GM23338 (cell line): ENCODE measurements around the gene NECTIN1. TPM values are rescaled to one million over a fixed set of nuclear protein-coding genes. Genes with fewer than 3 reads are reported as not detected.

Experiments used
- ATAC-seq: fragments of 200-7000 bp; cut with Tn5 transposase; 3 replicates; pipeline ENCODE4 v1.9.1; 2020
- DNase-seq: peaks from one replicate; pipeline ENCODE4 v3.0.0-alpha.2; 2015; ENCODE audit warnings: low spot score
- H2AFZ ChIP-seq: fragments of 200-600 bp; sonication (generic); 2 replicates; pipeline ENCODE4 v1.8.0; 2016; ENCODE audit warnings: antibody characterized with exemption, mild to moderate bottlenecking, moderate library complexity
- H3F3A ChIP-seq: fragments of 200-600 bp; sonication (generic); replicated peaks from 2 replicates; pipeline ENCODE4 v1.8.0; 2017; ENCODE audit warnings: antibody characterized with exemption, mixed run types, low read depth
- H3K27ac ChIP-seq: fragments of 200-600 bp; sonication (generic); 2 replicates; pipeline ENCODE4 v1.6.1; 2016; ENCODE audit warnings: low read depth
- H3K27me3 ChIP-seq: fragments of 200-600 bp; sonication (generic); 2 replicates; pipeline ENCODE4 v1.8.0; 2016; ENCODE audit warnings: mild to moderate bottlenecking, mixed run types, moderate library complexity; ENCODE audit not compliant: insufficient read depth
- H3K36me3 ChIP-seq: fragments of 200-600 bp; sonication (generic); 2 replicates; pipeline ENCODE4 v1.8.0; 2016; ENCODE audit warnings: mild to moderate bottlenecking; ENCODE audit not compliant: insufficient read depth
- H3K4me1 ChIP-seq: fragments of 200-600 bp; sonication (generic); 2 replicates; pipeline ENCODE4 v1.8.0; 2016; ENCODE audit warnings: mild to moderate bottlenecking, moderate library complexity; ENCODE audit not compliant: insufficient read depth
- H3K4me2 ChIP-seq: fragments of 200-600 bp; sonication (generic); 2 replicates; pipeline ENCODE4 v1.7.1; 2017; ENCODE audit warnings: mixed run types
- H3K4me3 ChIP-seq: fragments of 200-600 bp; sonication (generic); 2 replicates; pipeline ENCODE4 v1.6.1; 2016; ENCODE audit warnings: mixed run types
- H3K79me2 ChIP-seq: fragments of 200-600 bp; sonication (generic); replicated peaks from 2 replicates; pipeline ENCODE4 v1.8.0; 2017; ENCODE audit warnings: mild to moderate bottlenecking; ENCODE audit not compliant: insufficient read depth
- H3K9me2 ChIP-seq: fragments of 200-600 bp; sonication (generic); 2 replicates; pipeline ENCODE4 v1.8.0; 2017; ENCODE audit not compliant: insufficient read depth
- H4K20me1 ChIP-seq: fragments of 200-600 bp; sonication (generic); replicated peaks from 2 replicates; pipeline ENCODE4 v1.8.0; 2017; ENCODE audit warnings: mild to moderate bottlenecking; ENCODE audit not compliant: insufficient read depth
- H3K27ac Mint-ChIP-seq: 2 replicates; pipeline ENCODE4 v1.8.0; 2020; ENCODE audit warnings: inconsistent platforms, mild to moderate bottlenecking, moderate library complexity, mixed read lengths
- H3K27me3 Mint-ChIP-seq: 3 replicates; pipeline ENCODE4 v1.8.0; 2022; ENCODE audit warnings: low read depth, mild to moderate bottlenecking, moderate library complexity, mixed read lengths, inconsistent platforms; ENCODE audit not compliant: insufficient read depth, poor library complexity
- H3K36me3 Mint-ChIP-seq: 3 replicates; pipeline ENCODE4 v1.8.0; 2021; ENCODE audit warnings: low read depth, mild to moderate bottlenecking, inconsistent platforms, moderate library complexity, mixed read lengths
- H3K4me1 Mint-ChIP-seq: 3 replicates; pipeline ENCODE4 v1.8.0; 2020; ENCODE audit warnings: mild to moderate bottlenecking, inconsistent platforms, mixed read lengths
- H3K4me3 Mint-ChIP-seq: 3 replicates; pipeline ENCODE4 v1.8.0; 2021; ENCODE audit warnings: moderate library complexity, mild to moderate bottlenecking, inconsistent platforms, mixed read lengths
- H3K9me3 Mint-ChIP-seq: 3 replicates; pipeline ENCODE4 v1.8.0; 2020; ENCODE audit warnings: moderate library complexity, mild to moderate bottlenecking, inconsistent platforms, mixed read lengths
- CREB1 ChIP-seq: fragments of 250-450 bp; sonication (Bioruptor Pico); IDR thresholded peaks from 2 replicates; pipeline ENCODE4 v1.5.0; 2020; ENCODE audit warnings: low read depth, mild to moderate bottlenecking, moderate library complexity
- EZH2 ChIP-seq: fragments of 200-600 bp; sonication (generic); IDR thresholded peaks from one replicate; pipeline ENCODE4 v1.8.0; 2017; ENCODE audit warnings: antibody characterized with exemption, mild to moderate bottlenecking, low read depth; ENCODE audit not compliant: unreplicated experiment
- EZH2phosphoT487 ChIP-seq: fragments of 200-600 bp; sonication (generic); IDR thresholded peaks from one replicate; pipeline ENCODE4 v1.8.1; 2018; ENCODE audit warnings: antibody characterized with exemption; ENCODE audit not compliant: unreplicated experiment
- JUNB ChIP-seq: IDR thresholded peaks from one replicate; pipeline ENCODE4 v1.6.1; 2016; ENCODE audit warnings: antibody characterized with exemption; ENCODE audit not compliant: unreplicated experiment
- NANOG ChIP-seq: IDR thresholded peaks from 2 replicates; pipeline ENCODE4 v1.6.1; 2016; ENCODE audit warnings: antibody characterized with exemption, borderline replicate concordance
- POLR2AphosphoS5 ChIP-seq: IDR thresholded peaks from 2 replicates; pipeline ENCODE4 v1.6.1; 2016; ENCODE audit warnings: antibody characterized with exemption, low read depth
- STAT1 ChIP-seq: IDR thresholded peaks from one replicate; pipeline ENCODE4 v1.6.1; 2016; ENCODE audit warnings: antibody characterized with exemption; ENCODE audit not compliant: unreplicated experiment
- ZNF114 ChIP-seq: fragments of 250-450 bp; sonication (Bioruptor Pico); IDR thresholded peaks from 2 replicates; pipeline ENCODE4 v1.5.0; 2020; ENCODE audit warnings: mild to moderate bottlenecking, moderate library complexity
- ZNF331 ChIP-seq: fragments of 250-450 bp; sonication (Bioruptor Pico); IDR thresholded peaks from 2 replicates; pipeline ENCODE4 v1.5.0; 2020; ENCODE audit warnings: low read depth, mild to moderate bottlenecking, moderate library complexity
- polyA plus RNA-seq: library from polyadenylated mRNA; unstranded; fragments of >200 nt; fragmentation: Nextera tagmentation; extraction: Ambion mirVana; gene quantifications from 2 replicates; pipeline ENCODE4 v1.2.1, GENCODE V29; 2016
- total RNA-seq: library from RNA; depleted of rRNA; stranded (reverse); fragments of >200 nt; shearing (Covaris generic); gene quantifications from 2 replicates; pipeline ENCODE4 v1.2.3, GENCODE V29; 2014
- TF ChIP-seq, protein P1 (sequence below): IDR thresholded peaks from one replicate; pipeline ENCODE4 v1.6.1; 2018; ENCODE audit warnings: antibody characterized with exemption; ENCODE audit not compliant: unreplicated experiment
- TF ChIP-seq, protein P2 (sequence below): IDR thresholded peaks from 2 replicates; pipeline ENCODE4 v1.6.1; 2016; ENCODE audit warnings: antibody characterized with exemption
- TF ChIP-seq, protein P3 (sequence below): fragments of 250-450 bp; sonication (Bioruptor Pico); IDR thresholded peaks from 2 replicates; pipeline ENCODE4 v1.5.0; 2020; ENCODE audit warnings: mild to moderate bottlenecking, moderate library complexity
- TF ChIP-seq, protein P4 (sequence below), 2 experiments: fragments of 200-600 bp in 1 of 2; sonication (generic) in 1 of 2; conservative IDR thresholded peaks; 2 replicates each; pipeline versions ENCODE4 v1.5.1 to v1.6.1; 2016 to 2017; ENCODE audit warnings: antibody characterized with exemption in 2 of 2, low read depth in 2 of 2, mild to moderate bottlenecking in 2 of 2, moderate library complexity in 1 of 2

Gene NECTIN1
- total and polyA plus RNA-seq, 2 experiments from 2014 or later = 18.7 to 56.3 TPM

GRCh38 chr11:119729581-119729927, 554 bp upstream of the NECTIN1 start:
- TF ChIP-seq ZNF114 (no peak), JUNB (no peak), EZH2 (no peak), POLR2AphosphoS5 (no peak), CREB1 (CRISPR knock-in tag) (no peak), NANOG (no peak), ZNF331 (CRISPR knock-in tag) (no peak), EZH2phosphoT487 (no peak), STAT1 (no peak)
- TF ChIP-seq, protein P1, sequence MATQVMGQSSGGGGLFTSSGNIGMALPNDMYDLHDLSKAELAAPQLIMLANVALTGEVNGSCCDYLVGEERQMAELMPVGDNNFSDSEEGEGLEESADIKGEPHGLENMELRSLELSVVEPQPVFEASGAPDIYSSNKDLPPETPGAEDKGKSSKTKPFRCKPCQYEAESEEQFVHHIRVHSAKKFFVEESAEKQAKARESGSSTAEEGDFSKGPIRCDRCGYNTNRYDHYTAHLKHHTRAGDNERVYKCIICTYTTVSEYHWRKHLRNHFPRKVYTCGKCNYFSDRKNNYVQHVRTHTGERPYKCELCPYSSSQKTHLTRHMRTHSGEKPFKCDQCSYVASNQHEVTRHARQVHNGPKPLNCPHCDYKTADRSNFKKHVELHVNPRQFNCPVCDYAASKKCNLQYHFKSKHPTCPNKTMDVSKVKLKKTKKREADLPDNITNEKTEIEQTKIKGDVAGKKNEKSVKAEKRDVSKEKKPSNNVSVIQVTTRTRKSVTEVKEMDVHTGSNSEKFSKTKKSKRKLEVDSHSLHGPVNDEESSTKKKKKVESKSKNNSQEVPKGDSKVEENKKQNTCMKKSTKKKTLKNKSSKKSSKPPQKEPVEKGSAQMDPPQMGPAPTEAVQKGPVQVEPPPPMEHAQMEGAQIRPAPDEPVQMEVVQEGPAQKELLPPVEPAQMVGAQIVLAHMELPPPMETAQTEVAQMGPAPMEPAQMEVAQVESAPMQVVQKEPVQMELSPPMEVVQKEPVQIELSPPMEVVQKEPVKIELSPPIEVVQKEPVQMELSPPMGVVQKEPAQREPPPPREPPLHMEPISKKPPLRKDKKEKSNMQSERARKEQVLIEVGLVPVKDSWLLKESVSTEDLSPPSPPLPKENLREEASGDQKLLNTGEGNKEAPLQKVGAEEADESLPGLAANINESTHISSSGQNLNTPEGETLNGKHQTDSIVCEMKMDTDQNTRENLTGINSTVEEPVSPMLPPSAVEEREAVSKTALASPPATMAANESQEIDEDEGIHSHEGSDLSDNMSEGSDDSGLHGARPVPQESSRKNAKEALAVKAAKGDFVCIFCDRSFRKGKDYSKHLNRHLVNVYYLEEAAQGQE = no peak
- TF ChIP-seq, protein P2, sequence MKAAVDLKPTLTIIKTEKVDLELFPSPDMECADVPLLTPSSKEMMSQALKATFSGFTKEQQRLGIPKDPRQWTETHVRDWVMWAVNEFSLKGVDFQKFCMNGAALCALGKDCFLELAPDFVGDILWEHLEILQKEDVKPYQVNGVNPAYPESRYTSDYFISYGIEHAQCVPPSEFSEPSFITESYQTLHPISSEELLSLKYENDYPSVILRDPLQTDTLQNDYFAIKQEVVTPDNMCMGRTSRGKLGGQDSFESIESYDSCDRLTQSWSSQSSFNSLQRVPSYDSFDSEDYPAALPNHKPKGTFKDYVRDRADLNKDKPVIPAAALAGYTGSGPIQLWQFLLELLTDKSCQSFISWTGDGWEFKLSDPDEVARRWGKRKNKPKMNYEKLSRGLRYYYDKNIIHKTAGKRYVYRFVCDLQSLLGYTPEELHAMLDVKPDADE = no peak
- TF ChIP-seq, protein P3, sequence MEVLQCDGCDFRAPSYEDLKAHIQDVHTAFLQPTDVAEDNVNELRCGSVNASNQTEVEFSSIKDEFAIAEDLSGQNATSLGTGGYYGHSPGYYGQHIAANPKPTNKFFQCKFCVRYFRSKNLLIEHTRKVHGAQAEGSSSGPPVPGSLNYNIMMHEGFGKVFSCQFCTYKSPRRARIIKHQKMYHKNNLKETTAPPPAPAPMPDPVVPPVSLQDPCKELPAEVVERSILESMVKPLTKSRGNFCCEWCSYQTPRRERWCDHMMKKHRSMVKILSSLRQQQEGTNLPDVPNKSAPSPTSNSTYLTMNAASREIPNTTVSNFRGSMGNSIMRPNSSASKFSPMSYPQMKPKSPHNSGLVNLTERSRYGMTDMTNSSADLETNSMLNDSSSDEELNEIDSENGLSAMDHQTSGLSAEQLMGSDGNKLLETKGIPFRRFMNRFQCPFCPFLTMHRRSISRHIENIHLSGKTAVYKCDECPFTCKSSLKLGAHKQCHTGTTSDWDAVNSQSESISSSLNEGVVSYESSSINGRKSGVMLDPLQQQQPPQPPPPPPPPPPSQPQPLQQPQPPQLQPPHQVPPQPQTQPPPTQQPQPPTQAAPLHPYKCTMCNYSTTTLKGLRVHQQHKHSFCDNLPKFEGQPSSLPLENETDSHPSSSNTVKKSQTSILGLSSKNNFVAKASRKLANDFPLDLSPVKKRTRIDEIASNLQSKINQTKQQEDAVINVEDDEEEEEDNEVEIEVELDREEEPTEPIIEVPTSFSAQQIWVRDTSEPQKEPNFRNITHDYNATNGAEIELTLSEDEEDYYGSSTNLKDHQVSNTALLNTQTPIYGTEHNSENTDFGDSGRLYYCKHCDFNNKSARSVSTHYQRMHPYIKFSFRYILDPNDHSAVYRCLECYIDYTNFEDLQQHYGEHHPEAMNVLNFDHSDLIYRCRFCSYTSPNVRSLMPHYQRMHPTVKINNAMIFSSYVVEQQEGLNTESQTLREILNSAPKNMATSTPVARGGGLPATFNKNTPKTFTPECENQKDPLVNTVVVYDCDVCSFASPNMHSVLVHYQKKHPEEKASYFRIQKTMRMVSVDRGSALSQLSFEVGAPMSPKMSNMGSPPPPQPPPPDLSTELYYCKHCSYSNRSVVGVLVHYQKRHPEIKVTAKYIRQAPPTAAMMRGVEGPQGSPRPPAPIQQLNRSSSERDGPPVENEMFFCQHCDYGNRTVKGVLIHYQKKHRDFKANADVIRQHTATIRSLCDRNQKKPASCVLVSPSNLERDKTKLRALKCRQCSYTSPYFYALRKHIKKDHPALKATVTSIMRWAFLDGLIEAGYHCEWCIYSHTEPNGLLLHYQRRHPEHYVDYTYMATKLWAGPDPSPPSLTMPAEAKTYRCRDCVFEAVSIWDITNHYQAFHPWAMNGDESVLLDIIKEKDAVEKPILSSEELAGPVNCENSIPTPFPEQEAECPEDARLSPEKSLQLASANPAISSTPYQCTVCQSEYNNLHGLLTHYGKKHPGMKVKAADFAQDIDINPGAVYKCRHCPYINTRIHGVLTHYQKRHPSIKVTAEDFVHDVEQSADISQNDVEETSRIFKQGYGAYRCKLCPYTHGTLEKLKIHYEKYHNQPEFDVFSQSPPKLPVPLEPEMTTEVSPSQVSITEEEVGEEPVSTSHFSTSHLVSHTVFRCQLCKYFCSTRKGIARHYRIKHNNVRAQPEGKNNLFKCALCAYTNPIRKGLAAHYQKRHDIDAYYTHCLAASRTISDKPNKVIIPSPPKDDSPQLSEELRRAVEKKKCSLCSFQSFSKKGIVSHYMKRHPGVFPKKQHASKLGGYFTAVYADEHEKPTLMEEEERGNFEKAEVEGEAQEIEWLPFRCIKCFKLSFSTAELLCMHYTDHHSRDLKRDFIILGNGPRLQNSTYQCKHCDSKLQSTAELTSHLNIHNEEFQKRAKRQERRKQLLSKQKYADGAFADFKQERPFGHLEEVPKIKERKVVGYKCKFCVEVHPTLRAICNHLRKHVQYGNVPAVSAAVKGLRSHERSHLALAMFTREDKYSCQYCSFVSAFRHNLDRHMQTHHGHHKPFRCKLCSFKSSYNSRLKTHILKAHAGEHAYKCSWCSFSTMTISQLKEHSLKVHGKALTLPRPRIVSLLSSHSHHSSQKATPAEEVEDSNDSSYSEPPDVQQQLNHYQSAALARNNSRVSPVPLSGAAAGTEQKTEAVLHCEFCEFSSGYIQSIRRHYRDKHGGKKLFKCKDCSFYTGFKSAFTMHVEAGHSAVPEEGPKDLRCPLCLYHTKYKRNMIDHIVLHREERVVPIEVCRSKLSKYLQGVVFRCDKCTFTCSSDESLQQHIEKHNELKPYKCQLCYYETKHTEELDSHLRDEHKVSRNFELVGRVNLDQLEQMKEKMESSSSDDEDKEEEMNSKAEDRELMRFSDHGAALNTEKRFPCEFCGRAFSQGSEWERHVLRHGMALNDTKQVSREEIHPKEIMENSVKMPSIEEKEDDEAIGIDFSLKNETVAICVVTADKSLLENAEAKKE (CRISPR knock-in tag) = no peak
- TF ChIP-seq, protein P4, sequence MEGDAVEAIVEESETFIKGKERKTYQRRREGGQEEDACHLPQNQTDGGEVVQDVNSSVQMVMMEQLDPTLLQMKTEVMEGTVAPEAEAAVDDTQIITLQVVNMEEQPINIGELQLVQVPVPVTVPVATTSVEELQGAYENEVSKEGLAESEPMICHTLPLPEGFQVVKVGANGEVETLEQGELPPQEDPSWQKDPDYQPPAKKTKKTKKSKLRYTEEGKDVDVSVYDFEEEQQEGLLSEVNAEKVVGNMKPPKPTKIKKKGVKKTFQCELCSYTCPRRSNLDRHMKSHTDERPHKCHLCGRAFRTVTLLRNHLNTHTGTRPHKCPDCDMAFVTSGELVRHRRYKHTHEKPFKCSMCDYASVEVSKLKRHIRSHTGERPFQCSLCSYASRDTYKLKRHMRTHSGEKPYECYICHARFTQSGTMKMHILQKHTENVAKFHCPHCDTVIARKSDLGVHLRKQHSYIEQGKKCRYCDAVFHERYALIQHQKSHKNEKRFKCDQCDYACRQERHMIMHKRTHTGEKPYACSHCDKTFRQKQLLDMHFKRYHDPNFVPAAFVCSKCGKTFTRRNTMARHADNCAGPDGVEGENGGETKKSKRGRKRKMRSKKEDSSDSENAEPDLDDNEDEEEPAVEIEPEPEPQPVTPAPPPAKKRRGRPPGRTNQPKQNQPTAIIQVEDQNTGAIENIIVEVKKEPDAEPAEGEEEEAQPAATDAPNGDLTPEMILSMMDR (conservative IDR thresholded peaks at IDR 0.05; ENCODE audit: low read depth in 2 of 2) = no peak
- H3K27ac ChIP-seq = no peak overlapping the region
- peak overlapping the region; percentile 96 for H3K4me3 ChIP-seq
- H4K20me1 ChIP-seq = peaks cover 6% of the 10 kb centered on the region
- H3F3A ChIP-seq = 0 out of 2 replicates have a peak, but pooled peaks cover 4% of the 10 kb centered on the region
- ATAC-seq (no peak), DNase-seq (no peak)
- no peaks in the 10 kb centered on the region for H3K9me2 ChIP-seq
- H3K79me2 ChIP-seq = peaks cover 35% of the 10 kb centered on the region
- H3K36me3 ChIP-seq = no peaks in the 10 kb centered on the region
- H2AFZ ChIP-seq = peak overlapping the region; percentile 97
- H3K4me2 ChIP-seq = peak overlapping the region; percentile 97
- no peaks in the 10 kb centered on the region for H3K27me3 ChIP-seq
- H3K4me1 Mint-ChIP-seq = peaks cover 32% of the 10 kb centered on the region
- H3K27me3 Mint-ChIP-seq = peaks cover 15% of the 10 kb centered on the region
- peaks cover 13% of the 10 kb centered on the region; the same call in 2 of the 3 replicates for H3K36me3 Mint-ChIP-seq
- no peak overlapping the region for H3K27ac Mint-ChIP-seq
- peaks cover 25% of the 10 kb centered on the region for H3K4me1 ChIP-seq
- H3K4me3 Mint-ChIP-seq = peak overlapping the region; percentile 98
- no peaks in the 10 kb centered on the region for H3K9me3 Mint-ChIP-seq
